GM12875 (cell line): ENCODE results near the gene GRIK4.

ENCODE experiments used
- H3K4me3 ChIP-seq: one replicate; pipeline ENCODE4 v1.5.1; 2011; ENCODE audit warnings: low read depth, low read length, control low read depth
- TF ChIP-seq, protein P1 (sequence below): IDR thresholded peaks from 2 replicates; pipeline ENCODE4 v1.5.1; 2011; ENCODE audit warnings: low read depth, mild to moderate bottlenecking, control low read depth, inconsistent platforms, low read length, moderate library complexity, borderline replicate concordance; ENCODE audit not compliant: insufficient read depth

The GRIK4 gene

DNA sequence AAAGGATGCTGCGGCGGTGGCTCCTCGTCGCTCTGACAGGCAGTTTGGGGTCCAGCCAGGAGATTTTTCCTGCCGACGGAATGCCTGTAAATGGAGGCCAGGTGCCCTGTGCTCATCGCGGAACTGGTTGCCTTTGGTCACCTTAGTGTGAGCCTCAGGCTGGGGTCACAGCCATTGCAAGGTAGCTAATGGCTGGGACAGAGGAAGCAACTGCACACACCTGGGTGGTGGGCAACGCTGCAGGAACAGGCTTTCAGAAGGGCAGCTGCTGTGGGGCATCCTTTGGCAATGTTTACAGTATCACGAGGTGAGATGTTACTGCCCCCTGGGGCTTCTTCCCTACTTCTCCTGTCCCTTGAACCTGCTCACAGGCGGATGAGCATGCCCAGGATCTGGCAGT lies 205.5 kb downstream of the GRIK4 start:
- TF ChIP-seq, protein P1, sequence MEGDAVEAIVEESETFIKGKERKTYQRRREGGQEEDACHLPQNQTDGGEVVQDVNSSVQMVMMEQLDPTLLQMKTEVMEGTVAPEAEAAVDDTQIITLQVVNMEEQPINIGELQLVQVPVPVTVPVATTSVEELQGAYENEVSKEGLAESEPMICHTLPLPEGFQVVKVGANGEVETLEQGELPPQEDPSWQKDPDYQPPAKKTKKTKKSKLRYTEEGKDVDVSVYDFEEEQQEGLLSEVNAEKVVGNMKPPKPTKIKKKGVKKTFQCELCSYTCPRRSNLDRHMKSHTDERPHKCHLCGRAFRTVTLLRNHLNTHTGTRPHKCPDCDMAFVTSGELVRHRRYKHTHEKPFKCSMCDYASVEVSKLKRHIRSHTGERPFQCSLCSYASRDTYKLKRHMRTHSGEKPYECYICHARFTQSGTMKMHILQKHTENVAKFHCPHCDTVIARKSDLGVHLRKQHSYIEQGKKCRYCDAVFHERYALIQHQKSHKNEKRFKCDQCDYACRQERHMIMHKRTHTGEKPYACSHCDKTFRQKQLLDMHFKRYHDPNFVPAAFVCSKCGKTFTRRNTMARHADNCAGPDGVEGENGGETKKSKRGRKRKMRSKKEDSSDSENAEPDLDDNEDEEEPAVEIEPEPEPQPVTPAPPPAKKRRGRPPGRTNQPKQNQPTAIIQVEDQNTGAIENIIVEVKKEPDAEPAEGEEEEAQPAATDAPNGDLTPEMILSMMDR = no peak

DNA sequence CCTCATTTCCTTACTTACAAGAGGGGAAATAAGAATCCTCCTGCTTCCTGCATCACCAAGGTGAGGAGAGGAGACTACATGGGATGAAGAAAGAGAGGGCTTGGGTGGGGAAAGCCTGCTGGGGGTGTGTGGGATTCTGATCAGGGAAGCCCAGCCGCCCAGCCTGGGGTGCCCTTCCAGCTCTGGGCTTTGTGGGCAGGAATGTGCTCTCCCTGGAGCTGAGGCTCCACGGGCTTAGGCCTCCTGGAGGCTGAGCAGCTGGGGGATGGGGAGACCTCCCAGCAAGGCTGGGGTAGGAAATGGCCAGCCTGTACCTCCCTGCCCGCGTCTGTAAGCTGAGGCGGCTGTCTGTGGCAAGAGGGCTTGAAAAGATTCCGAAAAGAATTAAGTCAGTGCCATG lies 206.1 kb downstream of the GRIK4 start:
- TF ChIP-seq, protein P1 = no peak
- no peak overlapping the region for H3K4me3 ChIP-seq

More for the DNA sequence above, 205.5 kb downstream of the GRIK4 start:
- no peak overlapping the region for H3K4me3 ChIP-seq

DNA sequence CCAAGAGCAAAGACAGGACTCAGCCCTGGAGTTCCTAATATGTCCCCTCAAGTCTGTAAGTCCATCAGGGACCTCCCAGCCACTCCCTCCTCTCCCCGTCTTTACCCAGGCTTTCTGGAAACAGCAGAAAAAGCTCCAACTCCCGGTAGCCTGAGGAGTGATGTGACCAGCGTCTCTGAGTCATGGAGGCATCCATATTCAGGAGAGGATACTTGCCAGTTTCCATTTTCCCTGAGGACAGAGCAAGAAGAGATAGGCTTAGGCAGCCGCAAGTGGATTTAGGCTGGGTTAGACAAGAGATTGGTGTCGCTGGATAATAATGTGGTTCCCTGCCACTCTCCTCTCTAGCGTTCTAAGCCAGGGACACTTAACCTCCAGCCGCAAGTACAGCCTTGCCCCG lies 206.6 kb downstream of the GRIK4 start:
- TF ChIP-seq, protein P1 = no peak
- no peak overlapping the region for H3K4me3 ChIP-seq

DNA sequence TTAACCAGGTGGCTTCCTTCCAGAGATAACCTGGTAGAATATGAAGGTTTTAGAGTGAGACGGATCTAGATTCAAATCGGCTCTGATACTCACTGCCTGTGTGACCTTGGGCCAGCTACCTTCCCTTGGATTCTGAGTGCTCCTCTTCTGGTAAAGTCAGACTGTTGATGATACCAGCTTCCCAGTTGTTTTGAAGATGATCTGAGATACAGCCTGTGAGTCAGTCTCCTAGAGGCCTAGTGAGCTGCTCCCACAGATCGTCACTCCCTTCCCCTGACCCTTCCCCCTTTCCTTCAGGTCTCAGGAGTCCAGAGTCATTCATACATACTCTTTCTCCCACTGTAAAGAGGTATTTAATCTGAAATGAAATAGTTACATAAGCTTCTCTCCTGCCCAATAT lies 207.8 kb downstream of the GRIK4 start:
- H3K4me3 ChIP-seq = no peak overlapping the region
- TF ChIP-seq, protein P1 = no peak

DNA sequence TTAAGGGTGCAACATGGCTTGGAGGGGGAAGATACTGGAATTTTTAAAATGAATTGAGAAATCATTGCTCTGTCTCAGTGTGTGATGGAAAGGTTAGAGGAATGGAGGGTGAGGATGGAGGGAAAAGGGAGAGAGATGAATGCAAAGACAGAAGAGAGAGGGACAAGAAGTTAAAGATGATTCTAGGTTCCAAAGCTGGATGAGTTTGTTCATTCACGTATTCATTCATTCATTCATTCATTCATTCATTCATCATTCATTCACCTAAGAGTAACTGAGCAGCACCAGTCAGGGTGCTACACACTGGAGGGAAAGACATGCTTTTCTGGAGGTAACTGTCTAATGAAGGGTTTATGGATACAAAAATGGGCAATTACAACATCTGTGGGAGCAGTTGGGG lies 209.2 kb downstream of the GRIK4 start:
- H3K4me3 ChIP-seq = no peak overlapping the region
- TF ChIP-seq, protein P1 = no peak

DNA sequence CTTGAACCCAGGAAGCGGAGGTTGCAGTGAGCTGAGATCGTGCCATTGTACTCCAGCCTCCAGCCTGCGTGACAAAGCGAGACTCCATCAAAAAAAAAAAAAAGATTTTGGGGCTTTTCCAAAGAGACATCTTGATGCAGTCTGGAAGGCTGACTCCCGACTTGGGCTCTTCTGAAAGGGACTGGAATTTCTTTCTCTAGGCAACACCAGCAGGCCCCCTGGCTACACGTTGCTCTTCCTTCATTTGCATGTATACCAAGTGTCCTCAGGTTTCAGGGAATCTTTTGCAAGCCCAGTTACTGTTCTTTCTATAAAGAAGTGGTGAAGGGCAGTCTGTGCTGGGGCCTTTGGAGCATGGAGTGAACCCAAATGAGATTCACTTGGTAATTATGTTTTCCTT lies 211.0 kb downstream of the GRIK4 start:
- TF ChIP-seq, protein P1 = no peak
- no peak overlapping the region for H3K4me3 ChIP-seq

DNA sequence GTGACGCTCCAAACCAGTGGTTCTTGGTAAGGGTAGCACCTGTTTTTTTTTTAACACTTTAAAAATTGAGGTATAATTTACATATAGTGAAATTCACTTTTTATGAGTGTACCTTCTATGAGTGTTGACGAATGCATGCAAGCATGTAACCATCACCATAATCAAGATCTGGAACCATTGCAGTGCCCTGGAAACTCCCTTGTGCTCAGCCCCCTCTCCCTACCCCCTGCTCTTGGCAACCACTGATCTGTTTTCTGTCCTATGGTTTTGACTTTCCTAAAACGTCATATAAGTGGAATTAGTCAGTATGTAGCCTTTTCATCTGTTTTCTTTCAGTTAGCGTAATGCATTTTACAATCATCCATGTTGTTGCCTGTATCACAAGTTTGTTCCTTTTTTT lies 212.2 kb downstream of the GRIK4 start:
- H3K4me3 ChIP-seq = no peak overlapping the region
- TF ChIP-seq, protein P1 = no peak
